Testis (tissue), 2 donors: ENCODE measurements around the gene SYT13.

Source experiments
- CTCF ChIP-seq, 3 experiments: fragments of 450-650 bp in 2 of 3; fragments of 200-600 bp in 1 of 3; sonication (generic) in 1 of 3; IDR thresholded peaks; one replicate each; pipeline ENCODE4 v1.5.1; 2016 to 2019; ENCODE audit warnings: antibody characterized with exemption in 3 of 3, mild to moderate bottlenecking in 2 of 3, moderate library complexity in 1 of 3
- POLR2A ChIP-seq: fragments of 450-650 bp; IDR thresholded peaks from one replicate; pipeline ENCODE4 v1.6.1; 2017; ENCODE audit warnings: antibody characterized with exemption, mild to moderate bottlenecking, moderate library complexity

GRCh38 chr11:45280449-45280848 is 5.7 kb downstream of the SYT13 start:
- TF ChIP-seq CTCF (IDR thresholded peaks at IDR 0.05) = no peak
- TF ChIP-seq POLR2A = no peak
